ENCODE results near the gene NSG1. TPM values are rescaled to one million over a fixed set of nuclear protein-coding genes. Genes with fewer than 3 reads are reported as not detected.
A peak's percentile ranks its signal among the peaks of the same experiment; 100 is the strongest.

Gene NSG1
- total and polyA plus RNA-seq, 3 donors from 2014 or later, result 27.5 to 67.2 (median 30.0) TPM

DNA sequence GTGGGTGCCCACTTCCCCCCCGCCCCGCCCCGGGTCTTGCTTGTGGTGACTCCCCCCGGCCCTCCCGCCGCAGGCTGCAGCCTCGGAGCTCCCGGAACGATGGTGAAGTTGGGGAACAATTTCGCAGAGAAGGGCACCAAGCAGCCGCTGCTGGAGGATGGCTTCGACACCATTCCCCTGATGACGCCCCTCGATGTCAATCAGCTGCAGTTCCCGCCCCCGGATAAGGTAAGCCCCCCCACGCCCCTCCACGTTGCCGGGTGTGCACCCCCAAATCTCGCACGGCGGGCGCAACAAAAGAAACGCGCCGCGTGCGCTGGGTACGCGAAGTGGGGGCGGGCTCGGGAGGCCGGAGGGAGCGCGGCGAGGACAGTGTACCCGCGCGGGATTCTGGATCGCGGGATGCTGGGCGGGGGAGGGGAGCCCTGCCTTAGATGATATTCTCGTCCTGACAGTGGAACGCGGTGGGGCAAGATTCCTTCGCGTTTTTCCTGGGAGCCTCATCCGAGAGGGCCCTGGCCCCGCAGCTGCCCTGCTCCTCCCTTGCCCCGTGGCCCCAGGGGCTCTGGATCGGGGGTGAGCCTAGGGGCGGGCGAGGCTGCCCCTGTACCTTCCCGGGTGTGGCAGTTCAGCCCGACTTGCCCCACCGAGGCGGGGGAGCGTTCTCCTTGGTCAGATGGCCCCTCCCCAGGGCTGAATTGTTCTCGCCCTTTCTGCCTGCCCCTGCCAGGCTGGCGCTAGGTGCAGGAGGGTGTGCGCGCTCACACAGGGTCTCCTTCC, 819 bp downstream of the NSG1 start:
- intact Hi-C loops (cut with DNase I; ENCODE audit: low total_unique reads), result no loop called here
- no peaks in the 10 kb centered on the region for H3K36me3 ChIP-seq (ENCODE audit: low read depth, missing control alignments)
- no peak overlapping the region for H3K27ac ChIP-seq
- H3K4me1 ChIP-seq, result peaks cover 12% of the 10 kb centered on the region
- no peak for TF ChIP-seq CTCF (IDR thresholded peaks at IDR 0.05)
- H3K9me3 ChIP-seq, result no peaks in the 10 kb centered on the region
- 3 to 4% methylated on average over 34 to 53 of the region's 62 CpGs for WGBS, 2 donors
- H3K4me3 ChIP-seq, result peak overlapping the region; percentile 47 to 64
- H3K27me3 ChIP-seq, result no peaks in the 10 kb centered on the region
- DNase-seq, result no peak

DNA sequence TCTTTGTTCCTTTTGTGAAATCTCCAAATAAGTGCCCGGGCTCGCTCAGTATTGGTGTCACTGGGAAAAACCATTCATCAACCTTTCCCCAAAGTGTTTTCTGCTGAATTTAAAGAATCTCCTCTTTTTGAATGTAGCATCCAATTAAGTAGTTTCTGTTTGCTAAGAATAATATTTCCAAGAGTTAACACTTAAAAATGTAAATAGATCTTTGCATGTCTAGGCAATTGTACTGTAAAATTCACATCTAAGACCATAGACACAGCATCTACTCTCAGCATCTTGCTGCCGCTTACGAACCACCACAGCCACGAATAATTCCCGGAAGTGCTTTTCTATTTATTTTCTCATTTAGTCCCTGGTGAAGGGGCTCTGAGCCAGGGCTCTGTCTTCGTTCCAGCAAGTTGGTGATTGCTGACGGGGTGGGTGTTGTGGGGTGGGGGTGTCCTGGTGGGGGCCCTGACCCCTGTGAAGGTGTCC, 1.4 kb downstream of the NSG1 start:
- 23 to 43% methylated on average over 8 of the region's 8 CpGs for WGBS, 2 donors
- TF ChIP-seq POLR2A (IDR thresholded peaks at IDR 0.05), result no peak
- TF ChIP-seq CTCF (IDR thresholded peaks at IDR 0.05), result no peak
- no peak for DNase-seq
- no peak overlapping the region for H3K4me3 ChIP-seq
- H3K27ac ChIP-seq, result no peak overlapping the region
- intact Hi-C loops (cut with DNase I; ENCODE audit: low total_unique reads), result no loop called here
- H3K4me1 ChIP-seq, result peaks cover 12% of the 10 kb centered on the region
- H3K27me3 ChIP-seq, result no peaks in the 10 kb centered on the region
- H3K36me3 ChIP-seq (ENCODE audit: low read depth, missing control alignments), result no peaks in the 10 kb centered on the region
- H3K9me3 ChIP-seq, result no peaks in the 10 kb centered on the region

DNA sequence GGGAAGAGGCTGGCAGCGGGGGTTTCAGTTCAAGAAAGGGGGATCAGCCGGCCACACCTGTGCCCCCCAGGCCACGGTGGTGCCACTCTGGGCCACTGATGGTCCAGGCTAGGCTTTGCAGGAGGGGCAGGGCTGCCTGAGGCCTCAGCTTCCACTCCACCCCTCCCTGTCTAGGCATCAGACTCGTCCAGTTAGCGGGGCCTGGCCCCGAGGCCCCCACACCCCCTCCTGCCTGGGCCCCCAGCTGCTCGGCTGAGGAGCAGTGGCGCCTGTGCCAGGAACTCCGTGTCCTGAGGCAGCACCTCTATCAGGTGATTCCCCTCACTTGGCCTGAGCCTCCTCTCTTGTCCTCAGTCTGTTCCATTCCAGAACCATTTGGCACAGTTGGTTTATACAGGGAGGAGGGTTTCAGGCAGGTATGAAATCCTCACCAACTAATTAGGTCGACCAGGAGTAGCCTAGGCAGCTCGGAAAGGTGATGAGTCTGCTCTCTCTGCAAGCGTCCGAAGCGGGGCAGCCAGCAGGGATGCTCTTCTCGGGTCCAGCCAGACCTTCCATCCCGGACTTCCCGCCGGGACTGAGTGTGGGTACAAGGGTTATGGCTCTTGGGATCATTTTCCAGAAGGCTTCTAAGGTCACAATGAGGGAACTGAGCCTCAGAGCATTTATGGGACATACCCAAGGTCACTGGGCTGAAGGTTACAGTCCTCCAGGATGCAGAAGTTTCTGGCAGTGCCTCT, 2.1 kb downstream of the NSG1 start:
- TF ChIP-seq POLR2A (IDR thresholded peaks at IDR 0.05), result no peak
- TF ChIP-seq CTCF (IDR thresholded peaks at IDR 0.05), result no peak
- intact Hi-C loops (cut with DNase I; ENCODE audit: low total_unique reads), result no loop called here
- H3K27ac ChIP-seq, result no peak overlapping the region
- DNase-seq, result no peak
- 31 to 59% methylated on average over 10 to 17 of the region's 18 CpGs for WGBS, 2 donors
- H3K4me3 ChIP-seq, result no peak overlapping the region
- H3K9me3 ChIP-seq, result no peaks in the 10 kb centered on the region
- H3K27me3 ChIP-seq, result no peaks in the 10 kb centered on the region
- H3K36me3 ChIP-seq (ENCODE audit: low read depth, missing control alignments), result no peaks in the 10 kb centered on the region
- peaks cover 13% of the 10 kb centered on the region for H3K4me1 ChIP-seq

- no peak for TF ChIP-seq POLR2A (IDR thresholded peaks at IDR 0.05)
- TF ChIP-seq CTCF (IDR thresholded peaks at IDR 0.05), result no peak
- DNase-seq, result no peak
- H3K27ac ChIP-seq, result no peak overlapping the region
- intact Hi-C loops (cut with DNase I; ENCODE audit: low total_unique reads), result no loop called here
- H3K9me3 ChIP-seq, result no peaks in the 10 kb centered on the region
- H3K27me3 ChIP-seq, result no peaks in the 10 kb centered on the region
- H3K4me1 ChIP-seq, result peaks cover 19% of the 10 kb centered on the region
- H3K36me3 ChIP-seq (ENCODE audit: low read depth, missing control alignments), result no peaks in the 10 kb centered on the region
- WGBS, 2 donors, result 77 to 79% methylated on average over 7 of the region's 7 CpGs
- no peak overlapping the region for H3K4me3 ChIP-seq
Measured at GRCh38 chr4:4390046-4390445, 3.1 kb downstream of the NSG1 start.
